Measurements from ENCODE around the gene MVD.

DNA sequence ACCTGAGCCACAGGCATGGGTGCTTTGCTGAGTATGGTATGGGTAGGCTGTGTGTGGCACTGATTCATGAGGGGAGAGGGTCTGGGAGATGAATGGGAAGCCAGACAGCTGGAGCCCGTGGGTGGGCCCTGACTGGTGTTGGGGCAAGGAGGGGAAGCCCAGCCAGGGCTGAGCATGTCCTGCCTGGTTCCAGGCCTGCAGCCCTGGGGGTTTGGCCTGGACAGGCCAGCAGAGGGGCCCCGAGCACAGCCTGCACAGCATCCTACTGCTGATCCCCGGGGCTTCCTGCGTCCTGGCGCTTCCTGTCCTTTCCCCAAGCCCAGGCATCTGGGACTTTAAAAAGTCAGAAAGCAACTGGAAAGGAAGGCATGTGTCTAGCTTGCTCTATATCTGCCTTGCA, 4.6 kb upstream of the MVD start:
- TF ChIP-seq CTCF (IDR thresholded peaks at IDR 0.05) (no peak), POLR2A (IDR thresholded peaks at IDR 0.05) (no peak)

Data from esophagus squamous epithelium (tissue), 4 donors.